H1 (cell line): ENCODE results near the gene SRRM2. TPM values are rescaled to one million over a fixed set of nuclear protein-coding genes. Genes with fewer than 3 reads are reported as not detected.

Experiments
- CTCF ChIA-PET: fragments of 300-600 bp; sonication (Branson Sonifier 250); formaldehyde crosslinking; loops from one replicate; lab custom pipeline; 2021; ENCODE audit not compliant: partially characterized antibody; lab: Charles Lee
- POLR2A ChIA-PET: fragments of 300-600 bp; sonication (Branson Sonifier 250); formaldehyde crosslinking; loops from one replicate; lab custom pipeline; 2021; ENCODE audit warnings: inconsistent platforms; ENCODE audit not compliant: partially characterized antibody; lab: Charles Lee
- DNase-seq, 2 experiments: peaks; one replicate each; pipeline versions ENCODE4 v3.0.0 to v3.0.0-alpha.2; 2010 to 2022; ENCODE audit warnings: low spot score in 2 of 2, low read depth in 1 of 2, mixed read lengths in 1 of 2
- FAIRE-seq: peaks from 2 replicates; lab custom pipeline; 2011; peaks lifted over from hg19 to GRCh38; lab: Jason Lieb, UNC
- H2AFZ ChIP-seq: 2 replicates; pipeline ENCODE4 v1.8.1; 2012; ENCODE audit warnings: low read length, inconsistent platforms
- H2AK5ac ChIP-seq: 2 replicates; pipeline ENCODE4 v1.6.1; 2013; ENCODE audit warnings: low read depth, low read length
- H2BK120ac ChIP-seq: replicated peaks from 2 replicates; pipeline ENCODE3; 2013; ENCODE audit warnings: low read depth, low read length, inconsistent platforms
- H2BK12ac ChIP-seq: 2 replicates; pipeline ENCODE4 v1.6.1; 2013; ENCODE audit warnings: low read depth, low read length
- H2BK15ac ChIP-seq: 2 replicates; pipeline ENCODE4 v1.6.1; 2013; ENCODE audit warnings: low read length
- H2BK20ac ChIP-seq: 2 replicates; pipeline ENCODE4 v1.6.1; 2013; ENCODE audit warnings: low read length
- H2BK5ac ChIP-seq: 2 replicates; pipeline ENCODE4 v1.6.1; 2013; ENCODE audit warnings: low read depth, low read length
- H3K14ac ChIP-seq: 2 replicates; pipeline ENCODE4 v1.6.1; 2013; ENCODE audit warnings: inconsistent platforms; ENCODE audit not compliant: insufficient read length
- H3K18ac ChIP-seq: 2 replicates; pipeline ENCODE4 v1.6.1; 2013; ENCODE audit warnings: low read length; ENCODE audit errors: extremely low read depth
- H3K23ac ChIP-seq: 2 replicates; pipeline ENCODE4 v1.6.1; 2013; ENCODE audit warnings: inconsistent platforms; ENCODE audit not compliant: insufficient read length
- H3K23me2 ChIP-seq: 2 replicates; pipeline ENCODE4 v1.6.1; 2013; ENCODE audit warnings: low read depth, low read length
- H3K27ac ChIP-seq: 2 replicates; pipeline ENCODE4 v1.6.1; 2011; ENCODE audit warnings: low read depth, low read length, inconsistent platforms
- H3K27me3 ChIP-seq, 4 experiments: replicated peaks in 1 of 4; 1 replicate in 1 of 4; 2 replicates in 3 of 4; pipeline versions ENCODE4 v1.6.1 to v1.8.1; 2011 to 2013; ENCODE audit warnings: low read length in 3 of 4, mild to moderate bottlenecking in 3 of 4, inconsistent platforms in 2 of 4, mixed read lengths in 2 of 4, moderate library complexity in 1 of 4; ENCODE audit not compliant: control insufficient read depth in 3 of 4, insufficient read depth in 3 of 4; ENCODE audit errors: extremely low read depth in 1 of 4
- H3K36me3 ChIP-seq, 4 experiments: 2 replicates each; pipeline versions ENCODE4 v1.6.1 to v1.8.1; 2011 to 2013; ENCODE audit warnings: mild to moderate bottlenecking in 4 of 4, low read length in 3 of 4, moderate library complexity in 2 of 4, control low read depth in 1 of 4, inconsistent platforms in 1 of 4; ENCODE audit not compliant: insufficient read depth in 4 of 4, control insufficient read depth in 2 of 4
- H3K4ac ChIP-seq: replicated peaks from 2 replicates; pipeline ENCODE3; 2013; ENCODE audit warnings: low read length, low read depth, mixed read lengths, inconsistent platforms; ENCODE audit not compliant: insufficient read length
- H3K4me1 ChIP-seq, 4 experiments: replicated peaks in 1 of 4; 1 replicate in 1 of 4; 2 replicates in 3 of 4; pipeline versions ENCODE4 v1.6.1 to v1.8.1; 2011 to 2013; ENCODE audit warnings: low read length in 3 of 4, inconsistent platforms in 2 of 4, mixed read lengths in 1 of 4; ENCODE audit not compliant: insufficient read depth in 4 of 4, control insufficient read depth in 3 of 4
- H3K4me2 ChIP-seq, 2 experiments: 2 replicates each; pipeline versions ENCODE4 v1.6.1 to v1.8.1; 2011 to 2013; ENCODE audit warnings: low read depth in 2 of 2, low read length in 2 of 2, control low read depth in 1 of 2, inconsistent platforms in 1 of 2, mild to moderate bottlenecking in 1 of 2; ENCODE audit not compliant: insufficient read depth in 1 of 2
- H3K4me3 ChIP-seq, 4 experiments: fragments of 200-600, 300-600 bp in 1 of 4; sonication (generic), shearing (Covaris generic), sonication (Bioruptor Twin) in 1 of 4; 2 replicates each; pipeline versions ENCODE4 v1.5.1 to v1.8.1; 2011 to 2016; ENCODE audit warnings: low read length in 4 of 4, low read depth in 3 of 4, control low read depth in 2 of 4, inconsistent platforms in 2 of 4, mild to moderate bottlenecking in 2 of 4, mixed read lengths in 1 of 4, moderate library complexity in 1 of 4; ENCODE audit not compliant: insufficient read depth in 2 of 4; ENCODE audit errors: extremely low read depth in 1 of 4
- H3K56ac ChIP-seq: replicated peaks from 2 replicates; pipeline ENCODE3; 2013; ENCODE audit warnings: low read depth, mild to moderate bottlenecking, mixed read lengths, low read length, inconsistent platforms; ENCODE audit not compliant: insufficient read length
- H3K79me1 ChIP-seq: 2 replicates; pipeline ENCODE4 v1.6.1; 2013; ENCODE audit warnings: low read depth, low read length, control low read depth
- H3K79me2 ChIP-seq, 2 experiments: 2 replicates each; pipeline versions ENCODE4 v1.6.1 to v1.8.1; 2012 to 2013; ENCODE audit warnings: low read length in 2 of 2, mild to moderate bottlenecking in 2 of 2, inconsistent platforms in 1 of 2; ENCODE audit not compliant: insufficient read depth in 2 of 2, control insufficient read depth in 1 of 2
- H3K9ac ChIP-seq, 4 experiments: replicated peaks in 1 of 4; 1 replicate in 1 of 4; 2 replicates in 3 of 4; pipeline versions ENCODE4 v1.6.1 to v1.8.1; 2011 to 2013; ENCODE audit warnings: low read depth in 3 of 4, low read length in 3 of 4, control low read depth in 2 of 4, mild to moderate bottlenecking in 2 of 4, moderate library complexity in 2 of 4, inconsistent platforms in 1 of 4; ENCODE audit errors: extremely low read depth in 1 of 4
- H3K9me3 ChIP-seq, 2 experiments: 2 replicates each; pipeline versions ENCODE4 v1.6.1 to v1.8.1; 2012 to 2013; ENCODE audit warnings: mild to moderate bottlenecking in 2 of 2, moderate library complexity in 2 of 2, control low read depth in 1 of 2, inconsistent platforms in 1 of 2, low read depth in 1 of 2, low read length in 1 of 2, mixed read lengths in 1 of 2; ENCODE audit not compliant: insufficient read depth in 2 of 2
- H4K20me1 ChIP-seq, 2 experiments: replicated peaks in 1 of 2; 2 replicates each; pipeline versions ENCODE3 to v1.8.1; 2011 to 2013; ENCODE audit warnings: inconsistent platforms in 2 of 2, low read length in 2 of 2, mild to moderate bottlenecking in 1 of 2; ENCODE audit not compliant: insufficient read depth in 2 of 2, control insufficient read depth in 1 of 2
- H4K5ac ChIP-seq: 2 replicates; pipeline ENCODE4 v1.6.1; 2013; ENCODE audit warnings: low read length, low read depth, mixed read lengths, inconsistent platforms; ENCODE audit not compliant: insufficient read length
- H4K8ac ChIP-seq: 2 replicates; pipeline ENCODE4 v1.8.0; 2013; ENCODE audit warnings: mild to moderate bottlenecking, moderate library complexity, low read length, inconsistent platforms; ENCODE audit not compliant: insufficient read depth; ENCODE audit errors: extremely low read depth
- H4K91ac ChIP-seq: replicated peaks from 2 replicates; pipeline ENCODE3; 2013; ENCODE audit warnings: low read length, mixed read lengths, inconsistent platforms; ENCODE audit not compliant: insufficient read length
- BCL11A ChIP-seq, 2 experiments: IDR thresholded peaks; one replicate each; pipeline ENCODE4 v1.6.1; 2011; ENCODE audit warnings: low read depth in 2 of 2, low read length in 2 of 2, mild to moderate bottlenecking in 2 of 2
- CBX8 ChIP-seq: fragments of 300-800, 300-1000 bp; sonication (generic); IDR thresholded peaks from 2 replicates; pipeline ENCODE4 v1.7.1; 2016; ENCODE audit warnings: low read depth, low read length, borderline replicate concordance
- CREB1 ChIP-seq: IDR thresholded peaks from 2 replicates; pipeline ENCODE4 v1.6.1; 2012; ENCODE audit warnings: inconsistent platforms
- FOSL1 ChIP-seq: IDR thresholded peaks from 2 replicates; pipeline ENCODE4 v1.6.1; 2011; ENCODE audit warnings: mild to moderate bottlenecking, low read depth, low read length, moderate library complexity; ENCODE audit not compliant: insufficient read depth
- HDAC6 ChIP-seq: IDR thresholded peaks from one replicate; pipeline ENCODE4 v1.7.1; 2012; ENCODE audit warnings: low read depth, mild to moderate bottlenecking, inconsistent platforms, low read length, moderate library complexity
- KDM4A ChIP-seq: IDR thresholded peaks from one replicate; pipeline ENCODE4 v1.7.1; 2012; ENCODE audit warnings: low read depth, mild to moderate bottlenecking, moderate library complexity, low read length, inconsistent platforms; ENCODE audit not compliant: severe bottlenecking
- POLR2AphosphoS5 ChIP-seq: IDR thresholded peaks from 2 replicates; pipeline ENCODE4 v1.6.1; 2011; ENCODE audit warnings: low read depth, low read length
- RXRA ChIP-seq: IDR thresholded peaks from 2 replicates; pipeline ENCODE4 v1.6.1; 2011; ENCODE audit warnings: low read depth, mild to moderate bottlenecking, low read length, moderate library complexity; ENCODE audit not compliant: insufficient read depth
- SAP30 ChIP-seq: fragments of 300-600 bp; sonication (generic); IDR thresholded peaks from 2 replicates; pipeline ENCODE4 v1.7.1; 2012; ENCODE audit warnings: low read length, moderate library complexity, mild to moderate bottlenecking, inconsistent platforms; ENCODE audit not compliant: insufficient read depth, insufficient replicate concordance
- SIX5 ChIP-seq: IDR thresholded peaks from 2 replicates; pipeline ENCODE4 v1.6.1; 2011; ENCODE audit warnings: mild to moderate bottlenecking, low read depth, low read length
- SP2 ChIP-seq: IDR thresholded peaks from 2 replicates; pipeline ENCODE4 v1.6.1; 2012; ENCODE audit warnings: mild to moderate bottlenecking, low read length, inconsistent platforms
- TAF7 ChIP-seq: optimal IDR thresholded peaks from 2 replicates; pipeline ENCODE3; 2011; ENCODE audit warnings: low read depth, mild to moderate bottlenecking, inconsistent platforms, low read length, moderate library complexity, borderline replicate concordance
- ZNF274 ChIP-seq: IDR thresholded peaks from 2 replicates; pipeline ENCODE4 v1.7.0; 2012; ENCODE audit warnings: low read length, borderline replicate concordance; ENCODE audit errors: extremely low read depth
- WGBS, 2 experiments: shearing (Covaris generic) in 1 of 2; methylation state at CpG; one replicate each; pipeline versions ENCODE4 v1.1.6 to v1.1.7; 2013 to 2015; ENCODE audit warnings: low lambda C conversion rate in 2 of 2, mixed read lengths in 2 of 2, inconsistent platforms in 1 of 2, low coverage in 1 of 2, missing lambda C conversion rate in 1 of 2; ENCODE audit not compliant: insufficient replicate concordance in 2 of 2, insufficient coverage in 1 of 2, insufficient read length in 1 of 2; ENCODE audit errors: extremely low coverage in 1 of 2, missing lambda C conversion rate in 1 of 2; 5-methylcytosine and 5-hydroxymethylcytosine counted together
- polyA plus RNA-seq, 7 experiments: library from polyadenylated mRNA; depleted of rRNA in 3 of 7; stranded (reverse) in 5 of 7; unstranded in 2 of 7; fragments of >200 nt in 5 of 7; fragments of 200-250 nt in 2 of 7; gene quantifications; 1 replicate in 5 of 7; 2 replicates in 1 of 7; 4 replicates in 1 of 7; pipeline versions ENCODE4 v1.2.1 to v1.2.3, GENCODE V29; 2011 to 2013; ENCODE audit warnings: missing spikeins in 2 of 7, mixed read lengths in 2 of 7
- total RNA-seq: library from RNA; stranded (reverse); fragmentation: NEBNext Ultra II Directional; extraction: Animal tissue kit (Norgen Biotek cat#: 25700); gene quantifications from 2 replicates; pipeline ENCODE4 v1.2.1, GENCODE V29; 2021

Gene SRRM2
- total and polyA plus RNA-seq, 2 of the 8 experiments (the other 6 are each of a cell fraction or from before 2014, with no cell fraction given), result 300 to 579 TPM

DNA sequence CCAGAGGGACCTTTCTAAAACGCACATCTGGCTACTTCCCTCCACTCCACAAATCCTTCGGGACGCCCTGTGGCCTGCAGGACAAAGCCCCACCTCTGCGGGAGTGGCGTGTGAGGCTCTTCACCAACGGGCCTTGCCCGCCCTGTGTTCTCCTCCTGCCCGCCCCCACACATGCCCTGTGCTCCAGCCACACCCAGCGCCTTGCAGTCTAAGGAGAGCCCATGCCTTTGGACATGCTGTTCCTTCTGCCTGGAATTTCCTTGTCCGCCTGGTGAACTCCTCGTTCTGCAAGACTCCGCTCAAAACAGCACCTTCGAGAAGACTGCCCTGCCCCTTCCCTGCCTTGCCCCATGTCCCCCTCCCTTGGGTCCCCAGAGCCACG, 17.2 kb downstream of the SRRM2 start:
- Histone ChIP-seq H3K36me3 (peaks cover 60 to 91% (median 76%) of the 10 kb centered on the region in 4 experiments), H3K56ac (no peak overlapping the region), H3K18ac (no peak overlapping the region)
- FAIRE-seq (no peak), DNase-seq (no peak)
- 95% methylated on average over 11 of the region's 14 CpGs; no CpG with 5 or more reads in 1 of the 2 experiments for WGBS, 2 experiments
- TF ChIP-seq SAP30 (no peak), SP2 (no peak), FOSL1 (no peak), CREB1 (no peak), CBX8 (no peak), POLR2AphosphoS5 (no peak), KDM4A (no peak), BCL11A (IDR thresholded peaks at IDR 0.05; ENCODE audit: low read depth in 2 of 2, low read length in 2 of 2) (no peak), HDAC6 (no peak), ZNF274 (no peak), TAF7 (no peak), SIX5 (no peak), RXRA (no peak)
- TF ChIP-seq, all 59 proteins: peak for 0
- Histone ChIP-seq H2BK20ac (no peak overlapping the region), H3K23me2 (no peaks in the 10 kb centered on the region), H3K4me3 (no peak overlapping the region), H2BK12ac (no peak overlapping the region), H3K27me3 (no peaks in the 10 kb centered on the region), H3K79me1 (peaks cover 5% of the 10 kb centered on the region), H2BK5ac (peak overlapping the region; percentile 55; the same call in 1 of the 2 replicates), H3K9ac (no peak overlapping the region), H3K14ac (no peak overlapping the region), H2BK15ac (no peak overlapping the region), H3K4ac (no peak overlapping the region), H2BK120ac (no peak overlapping the region), H3K79me2 (peaks cover 4 to 48% of the 10 kb centered on the region in 2 experiments; a peak in 2 of 4 replicates), H2AFZ (no peak overlapping the region), H2AK5ac (no peak overlapping the region), H3K9me3 (peaks cover 0 to 1% of the 10 kb centered on the region in 2 experiments; a peak in 1 of 4 replicates), H3K23ac (no peak overlapping the region), H3K27ac (0 out of 2 replicates have a peak overlapping the region, but pooled peaks have one; percentile 16), H3K4me2 (no peak overlapping the region), H4K5ac (no peak overlapping the region), H3K4me1 (peaks cover 0 to 3% (median under 1%) of the 10 kb centered on the region in 4 experiments; a peak in 3 of 7 replicates), H4K8ac (no peak overlapping the region), H4K20me1 (peaks cover 34 to 49% of the 10 kb centered on the region in 2 experiments), H4K91ac (no peak overlapping the region)
- ChIA-PET POLR2A (interaction anchor here (0.9 to 6.9 kb wide), 8 partner anchors 8 to 41 kb away, joined by 3 to 140 read pairs (median 5); partner anchors contain the start of genes ELOB and SRRM2), CTCF (interaction anchor here (0.9 to 2.0 kb wide), 4 partner anchors 11 to 98 kb away, joined by 3 to 6 read pairs (median 3); no protein-coding TSS in a partner anchor)
